ENCODE data around the gene PCBP1. TPM values are rescaled to one million over a fixed set of nuclear protein-coding genes. Genes with fewer than 3 reads are reported as not detected.

PCBP1 gene
- total and polyA plus RNA-seq, 2 experiments from 2014 or later, result 212 to 393 TPM

GRCh38 chr2:70084973-70085710 is 2.1 kb upstream of the PCBP1 start:
- H2AFZ ChIP-seq, result no peak overlapping the region
- peaks cover 11% of the 10 kb centered on the region for H3K9me3 Mint-ChIP-seq
- peak overlapping the region; percentile 97 for H3K4me3 Mint-ChIP-seq
- peak overlapping the region; percentile 100 for H3K27ac Mint-ChIP-seq
- H3K4me2 ChIP-seq, result peak overlapping the region; percentile 68
- peak overlapping the region; percentile 99 for H3K27ac ChIP-seq (ENCODE audit: low read depth)
- ATAC-seq (peak; percentile 72), DNase-seq (ENCODE audit: low spot score) (peak; percentile 98)
- H3K4me1 ChIP-seq (ENCODE audit: insufficient read depth), result peaks cover 23% of the 10 kb centered on the region
- peaks cover 30% of the 10 kb centered on the region for H3F3A ChIP-seq (replicated peaks; ENCODE audit: low read depth)
- H3K27me3 ChIP-seq (ENCODE audit: insufficient read depth), result no peaks in the 10 kb centered on the region
- H3K27me3 Mint-ChIP-seq (ENCODE audit: insufficient read depth, low read depth, poor library complexity), result peaks cover 43% of the 10 kb centered on the region
- peaks cover 37% of the 10 kb centered on the region for H3K4me1 Mint-ChIP-seq
- peaks cover 17% of the 10 kb centered on the region; the same call in 1 of the 2 replicates for H3K36me3 ChIP-seq (ENCODE audit: insufficient read depth)
- peak overlapping the region; percentile 85 for H3K4me3 ChIP-seq
- H3K36me3 Mint-ChIP-seq (ENCODE audit: low read depth), result peaks cover 67% of the 10 kb centered on the region
- peaks cover 31% of the 10 kb centered on the region for H3K79me2 ChIP-seq (replicated peaks; ENCODE audit: insufficient read depth)
- no peaks in the 10 kb centered on the region for H3K9me2 ChIP-seq (ENCODE audit: insufficient read depth)
- 0 out of 2 replicates have a peak, but pooled peaks cover 5% of the 10 kb centered on the region for H4K20me1 ChIP-seq (replicated peaks; ENCODE audit: insufficient read depth)
- TF ChIP-seq POLR2AphosphoS5 (IDR thresholded peaks at IDR 0.05; ENCODE audit: low read depth), result peak; percentile 54
- TF ChIP-seq ZNF331 (CRISPR knock-in tag; IDR thresholded peaks at IDR 0.05; ENCODE audit: low read depth), result no peak
- TF ChIP-seq ETS1 (IDR thresholded peaks at IDR 0.05), result 0 out of 2 replicates have a peak, but pooled peaks have one; percentile 42
- TF ChIP-seq ZNF462 (CRISPR knock-in tag; IDR thresholded peaks at IDR 0.05), result no peak
- no peak for TF ChIP-seq STAT1 (IDR thresholded peaks at IDR 0.05; ENCODE audit: unreplicated experiment)
- TF ChIP-seq EZH2phosphoT487 (IDR thresholded peaks at IDR 0.05; ENCODE audit: unreplicated experiment), result no peak
- TF ChIP-seq JUNB (IDR thresholded peaks at IDR 0.05; ENCODE audit: unreplicated experiment), result no peak
- TF ChIP-seq, protein P1, sequence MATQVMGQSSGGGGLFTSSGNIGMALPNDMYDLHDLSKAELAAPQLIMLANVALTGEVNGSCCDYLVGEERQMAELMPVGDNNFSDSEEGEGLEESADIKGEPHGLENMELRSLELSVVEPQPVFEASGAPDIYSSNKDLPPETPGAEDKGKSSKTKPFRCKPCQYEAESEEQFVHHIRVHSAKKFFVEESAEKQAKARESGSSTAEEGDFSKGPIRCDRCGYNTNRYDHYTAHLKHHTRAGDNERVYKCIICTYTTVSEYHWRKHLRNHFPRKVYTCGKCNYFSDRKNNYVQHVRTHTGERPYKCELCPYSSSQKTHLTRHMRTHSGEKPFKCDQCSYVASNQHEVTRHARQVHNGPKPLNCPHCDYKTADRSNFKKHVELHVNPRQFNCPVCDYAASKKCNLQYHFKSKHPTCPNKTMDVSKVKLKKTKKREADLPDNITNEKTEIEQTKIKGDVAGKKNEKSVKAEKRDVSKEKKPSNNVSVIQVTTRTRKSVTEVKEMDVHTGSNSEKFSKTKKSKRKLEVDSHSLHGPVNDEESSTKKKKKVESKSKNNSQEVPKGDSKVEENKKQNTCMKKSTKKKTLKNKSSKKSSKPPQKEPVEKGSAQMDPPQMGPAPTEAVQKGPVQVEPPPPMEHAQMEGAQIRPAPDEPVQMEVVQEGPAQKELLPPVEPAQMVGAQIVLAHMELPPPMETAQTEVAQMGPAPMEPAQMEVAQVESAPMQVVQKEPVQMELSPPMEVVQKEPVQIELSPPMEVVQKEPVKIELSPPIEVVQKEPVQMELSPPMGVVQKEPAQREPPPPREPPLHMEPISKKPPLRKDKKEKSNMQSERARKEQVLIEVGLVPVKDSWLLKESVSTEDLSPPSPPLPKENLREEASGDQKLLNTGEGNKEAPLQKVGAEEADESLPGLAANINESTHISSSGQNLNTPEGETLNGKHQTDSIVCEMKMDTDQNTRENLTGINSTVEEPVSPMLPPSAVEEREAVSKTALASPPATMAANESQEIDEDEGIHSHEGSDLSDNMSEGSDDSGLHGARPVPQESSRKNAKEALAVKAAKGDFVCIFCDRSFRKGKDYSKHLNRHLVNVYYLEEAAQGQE (IDR thresholded peaks at IDR 0.05; ENCODE audit: unreplicated experiment), result no peak
- TF ChIP-seq NANOG (IDR thresholded peaks at IDR 0.05; ENCODE audit: borderline replicate concordance), result peak; percentile 48; the same call in 1 of the 2 replicates
- TF ChIP-seq CREB1 (CRISPR knock-in tag; IDR thresholded peaks at IDR 0.05; ENCODE audit: low read depth), result 0 out of 2 replicates have a peak, but pooled peaks have one; percentile 18
- no peak for TF ChIP-seq ZNF114 (CRISPR knock-in tag; IDR thresholded peaks at IDR 0.05)
- TF ChIP-seq EZH2 (IDR thresholded peaks at IDR 0.05; ENCODE audit: low read depth, unreplicated experiment), result no peak
- no peak; a peak in 1 of 4 replicates for TF ChIP-seq CTCF (conservative IDR thresholded peaks at IDR 0.05; ENCODE audit: low read depth in 2 of 2)
